ENCODE data around the gene ZNF648.

DNA sequence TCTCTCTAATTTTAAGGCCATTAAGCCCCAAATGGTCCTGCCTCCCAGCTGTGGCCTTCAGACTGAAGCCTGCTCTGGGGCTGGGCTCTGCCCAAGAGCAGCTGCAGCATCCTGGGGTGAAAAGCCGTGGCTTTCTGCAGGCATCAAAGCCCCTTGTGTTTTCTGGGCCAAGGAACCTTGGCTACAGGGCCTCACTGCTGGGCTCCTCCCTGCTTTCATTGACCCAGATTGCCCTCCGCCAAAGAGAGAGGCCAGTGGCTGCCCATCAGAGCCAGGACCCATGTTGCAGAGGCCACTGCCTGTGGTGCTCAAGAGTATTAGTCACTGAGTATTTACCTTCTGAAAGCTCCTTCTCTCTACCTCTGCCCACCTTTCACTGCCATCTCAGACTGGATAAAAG lies 1.6 kb downstream of the ZNF648 start:
- no peak for TF ChIP-seq POLR2A (IDR thresholded peaks at IDR 0.05; ENCODE audit: low read depth, low read length)
- no peak for TF ChIP-seq CTCF (conservative IDR thresholded peaks at IDR 0.05; ENCODE audit: low read depth, low read length)
- TF ChIP-seq MAZ (IDR thresholded peaks at IDR 0.05; ENCODE audit: borderline replicate concordance, low read depth, low read length), result no peak
- TF ChIP-seq BHLHE40 (IDR thresholded peaks at IDR 0.05; ENCODE audit: low read depth, low read length), result no peak
- TF ChIP-seq RCOR1 (IDR thresholded peaks at IDR 0.05; ENCODE audit: insufficient replicate concordance, low read length), result no peak
- TF ChIP-seq MAFK (IDR thresholded peaks at IDR 0.05; ENCODE audit: low read depth, low read length), result no peak
- TF ChIP-seq, protein P1, sequence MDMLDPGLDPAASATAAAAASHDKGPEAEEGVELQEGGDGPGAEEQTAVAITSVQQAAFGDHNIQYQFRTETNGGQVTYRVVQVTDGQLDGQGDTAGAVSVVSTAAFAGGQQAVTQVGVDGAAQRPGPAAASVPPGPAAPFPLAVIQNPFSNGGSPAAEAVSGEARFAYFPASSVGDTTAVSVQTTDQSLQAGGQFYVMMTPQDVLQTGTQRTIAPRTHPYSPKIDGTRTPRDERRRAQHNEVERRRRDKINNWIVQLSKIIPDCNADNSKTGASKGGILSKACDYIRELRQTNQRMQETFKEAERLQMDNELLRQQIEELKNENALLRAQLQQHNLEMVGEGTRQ (IDR thresholded peaks at IDR 0.05; ENCODE audit: low read depth, low read length), result no peak
- TF ChIP-seq MXI1 (IDR thresholded peaks at IDR 0.05; ENCODE audit: borderline replicate concordance, low read depth, low read length), result no peak
